HG03469 (cell line): ENCODE data around the gene DMAC1.

Experiments
- ATAC-seq: cut with Tn5 transposase; IDR thresholded peaks from one replicate; pipeline ENCODE4 v1.9.1; 2021; ENCODE audit warnings: mild to moderate bottlenecking, moderate library complexity, moderate number of reproducible peaks; ENCODE audit not compliant: unreplicated experiment

Gene DMAC1

GRCh38 chr9:7783635-7784063, 15.9 kb downstream of the DMAC1 start:
- ATAC-seq: no peak

DNA sequence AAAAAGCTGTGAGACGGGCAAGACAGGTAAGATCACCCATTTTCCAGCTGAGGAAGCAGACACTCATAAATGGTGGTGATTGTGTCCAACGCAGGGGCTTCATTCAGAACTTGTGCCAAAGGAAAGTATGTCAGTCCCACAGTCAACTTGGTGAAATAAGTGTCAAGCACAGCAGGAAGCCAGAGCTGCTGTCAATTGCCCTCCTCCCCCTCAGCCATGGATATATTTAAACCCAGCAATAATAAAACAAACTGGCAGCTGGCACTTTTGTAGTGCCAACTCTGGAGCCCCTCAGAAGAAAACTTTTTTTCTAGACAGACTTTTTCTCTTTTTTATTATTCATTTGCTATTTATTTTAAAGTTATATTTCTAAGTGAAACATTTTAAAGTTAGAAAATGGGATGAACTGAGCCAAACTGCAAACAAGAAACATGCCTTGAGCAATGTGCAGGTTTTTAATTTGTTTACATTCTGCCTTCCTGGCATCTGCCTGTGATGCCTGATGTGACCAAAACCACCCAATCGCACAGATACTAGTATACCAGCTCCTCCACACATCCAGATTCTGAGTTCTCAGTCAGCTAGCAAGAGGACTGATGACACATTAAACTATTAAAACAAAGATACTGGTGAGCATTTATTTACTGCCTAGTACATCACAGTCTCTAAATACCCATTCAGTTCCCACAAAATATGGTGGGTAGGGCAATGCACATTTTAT, 17.0 kb downstream of the DMAC1 start:
- ATAC-seq: no peak

DNA sequence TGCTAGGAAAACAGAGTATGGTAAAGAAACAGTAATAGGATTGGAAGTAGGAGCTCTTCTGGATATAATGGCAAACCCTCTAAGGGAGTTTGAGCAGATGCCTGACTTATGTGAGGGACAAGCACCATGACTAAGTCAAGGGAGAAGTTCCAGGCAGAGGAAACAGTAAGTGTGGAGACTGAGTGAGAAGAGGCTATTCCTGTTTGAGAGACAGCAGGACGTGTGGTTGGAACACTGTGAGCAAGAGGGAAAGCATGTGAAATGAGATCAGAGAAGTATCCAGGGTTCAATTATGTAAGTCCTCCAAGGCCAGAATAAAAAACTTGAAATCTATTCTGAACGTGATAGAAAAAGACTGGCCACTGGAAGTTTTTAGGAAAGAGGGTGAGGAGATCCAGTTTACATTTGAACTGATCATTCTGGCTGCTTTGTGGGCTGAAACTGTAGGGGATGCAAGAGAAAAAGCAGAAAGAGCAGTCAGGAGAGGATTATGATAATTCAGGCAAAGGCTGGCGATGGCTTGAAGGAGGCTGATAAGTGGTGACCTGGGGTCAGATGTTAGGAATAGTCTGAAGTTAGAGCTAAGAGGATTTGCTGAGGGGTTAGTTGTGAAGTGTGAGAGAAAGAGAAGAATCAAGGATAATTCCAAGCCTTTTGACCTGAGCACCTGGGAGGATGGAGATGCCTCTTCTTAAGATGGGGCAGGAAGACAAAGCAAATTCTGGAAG, 19.2 kb downstream of the DMAC1 start:
- no peak for ATAC-seq

DNA sequence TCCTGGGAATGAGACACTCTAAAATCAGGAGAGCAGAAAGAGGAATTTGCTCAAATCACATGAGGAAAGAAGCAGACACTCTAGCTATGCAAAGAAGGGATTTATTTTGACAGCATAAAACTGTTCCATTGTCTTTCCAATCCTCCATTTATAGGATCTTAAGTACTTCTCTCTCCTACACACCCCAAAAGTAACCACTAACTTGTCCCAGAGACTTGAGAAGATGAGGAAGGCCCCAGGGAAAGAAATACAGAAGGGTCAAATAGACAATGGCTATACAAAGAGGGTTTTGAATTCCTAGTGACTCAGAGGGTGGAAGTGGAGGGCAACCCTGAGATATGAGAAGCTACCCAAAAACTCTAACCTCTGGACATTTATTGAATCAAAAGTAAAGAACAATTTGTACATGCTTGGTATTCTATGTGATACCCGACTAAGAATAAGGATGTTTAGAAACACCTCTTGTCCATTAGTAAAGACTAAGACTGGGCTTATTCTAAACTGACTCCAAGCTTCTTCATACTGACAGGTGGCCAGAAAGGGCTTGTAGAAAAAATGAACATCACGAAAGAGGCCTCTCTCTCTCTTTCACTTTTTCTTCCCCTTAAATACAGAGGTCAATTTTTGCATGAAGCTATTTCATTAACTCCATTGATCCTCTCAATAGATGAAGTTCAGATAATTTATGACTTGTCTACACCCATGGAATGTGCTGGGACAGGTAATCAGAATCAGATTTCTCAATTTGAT, 20.6 kb downstream of the DMAC1 start:
- no peak for ATAC-seq

DNA sequence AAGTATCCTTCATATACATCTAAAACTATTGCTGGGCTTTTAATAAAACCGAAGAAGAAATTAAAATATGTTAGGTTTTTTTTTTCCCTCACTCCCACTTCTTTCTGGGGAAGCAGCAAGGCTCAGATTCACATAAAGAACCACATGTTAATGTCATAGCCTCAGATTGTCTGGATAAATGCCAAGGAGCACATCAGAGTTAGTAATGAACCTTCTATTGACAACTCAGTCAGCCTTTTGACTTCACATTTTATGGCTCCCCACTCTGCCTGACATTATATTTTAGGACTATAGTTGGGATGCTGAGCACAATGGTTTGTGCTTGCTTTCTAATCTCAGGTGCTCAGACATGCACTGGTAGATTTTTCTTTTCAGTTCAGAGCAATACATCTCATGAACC, 21.8 kb downstream of the DMAC1 start:
- no peak for ATAC-seq

GRCh38 chr9:7770111-7770510, 29.5 kb downstream of the DMAC1 start:
- no peak for ATAC-seq

DNA sequence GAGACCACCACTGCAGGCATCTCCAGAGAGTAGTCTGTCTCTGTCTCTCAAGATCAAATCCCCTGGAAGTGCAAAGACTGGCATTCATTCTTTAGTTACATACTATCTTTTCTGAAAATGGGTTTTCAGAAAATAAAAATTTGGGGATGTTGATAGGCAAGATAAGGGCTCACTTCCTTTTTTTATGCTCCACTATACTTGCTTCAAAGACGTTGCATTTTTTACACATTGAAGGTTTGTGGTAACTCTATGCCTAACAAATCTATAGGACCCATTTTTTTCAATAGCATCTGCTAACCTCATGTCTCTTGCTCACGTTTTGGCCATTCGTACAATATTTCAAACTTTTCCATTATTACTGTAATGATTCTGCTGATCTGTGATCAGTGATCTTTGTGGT, 37.0 kb downstream of the DMAC1 start:
- ATAC-seq: no peak

DNA sequence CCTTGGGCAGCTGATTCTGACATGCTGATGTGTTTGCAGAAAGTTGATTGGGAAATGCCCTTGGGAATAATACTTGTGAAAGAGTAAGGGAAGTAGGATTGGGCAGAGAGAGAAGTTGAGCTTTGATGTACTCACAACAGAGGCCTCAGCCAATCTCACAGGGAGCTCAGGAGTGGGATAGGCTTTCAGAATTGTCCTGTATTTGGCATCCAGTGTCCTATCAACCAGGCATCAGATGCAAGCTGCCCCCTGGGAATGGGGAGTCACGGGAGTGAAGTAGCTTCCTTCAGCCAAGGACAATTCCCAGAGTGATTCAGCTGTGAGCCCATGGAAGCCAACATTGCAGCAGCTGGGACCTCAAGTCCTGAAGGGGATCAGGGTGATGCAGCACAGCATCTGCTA, 39.6 kb downstream of the DMAC1 start:
- no peak for ATAC-seq

- peak; percentile 98 for ATAC-seq
These were observed 43.5 kb downstream of the DMAC1 start for GRCh38 chr9:7756088-7756487.

- no peak for ATAC-seq
These were observed 47.1 kb downstream of the DMAC1 start for GRCh38 chr9:7752481-7752880.
